Activated CD4-positive, CD25-positive, alpha-beta regulatory T cell treated with anti-CD3 and anti-CD28 coated beads, Interleukin-2, amount 50 U/mL, for 16 hours (primary cell): ENCODE measurements around the gene GNMT.
"Not testable (repeated sequence)": the region's sequence is repeated elsewhere in the genome, so short reads cannot be mapped to it uniquely, and the experiment has no call there.

ENCODE experiments used
- DNase-seq: peaks from one replicate; pipeline ENCODE4 v3.0.0-alpha.2; 2020; ENCODE audit warnings: low read depth, low spot score

Gene GNMT

DNA sequence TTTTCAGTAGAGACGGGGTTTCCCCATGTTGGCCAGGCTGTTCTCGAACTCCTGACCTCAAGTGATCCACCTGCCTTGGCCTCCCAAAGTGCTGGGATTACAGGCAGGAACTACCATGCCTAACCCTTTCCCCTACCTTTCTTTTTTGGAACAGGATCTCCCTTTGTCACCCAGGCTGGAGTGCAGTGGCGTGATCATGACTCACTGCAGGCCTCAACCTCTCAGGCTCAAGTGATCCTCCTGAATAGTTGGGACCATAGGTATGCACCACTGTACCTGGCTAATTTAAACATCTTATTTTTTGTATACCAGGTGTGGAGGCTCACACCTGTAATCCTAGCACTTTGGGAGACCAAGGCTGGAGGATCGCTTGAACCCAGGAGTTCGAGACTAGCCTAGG lies 19.2 kb upstream of the GNMT start:
- DNase-seq = not testable (repeated sequence)

DNA sequence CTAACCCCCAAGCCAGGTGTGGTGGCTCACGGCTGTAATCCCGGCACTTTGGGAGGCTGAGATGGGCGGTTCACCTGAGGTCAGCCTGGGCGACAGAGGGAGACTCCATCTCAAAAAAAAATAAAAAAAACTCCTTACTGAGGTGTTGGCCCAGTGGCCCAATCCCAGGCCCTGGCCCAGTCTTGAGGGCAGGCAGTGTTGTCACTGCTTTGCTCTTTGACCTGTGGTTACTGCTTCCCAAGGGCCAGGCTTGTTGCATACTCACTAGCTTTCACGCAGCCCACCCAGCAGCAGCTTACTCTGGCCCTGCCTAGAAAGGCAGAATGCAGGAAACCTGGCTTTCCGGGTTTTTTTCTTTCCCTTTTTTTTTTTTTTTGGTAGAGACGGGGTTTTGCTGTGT lies 18.1 kb upstream of the GNMT start:
- no peak for DNase-seq

DNA sequence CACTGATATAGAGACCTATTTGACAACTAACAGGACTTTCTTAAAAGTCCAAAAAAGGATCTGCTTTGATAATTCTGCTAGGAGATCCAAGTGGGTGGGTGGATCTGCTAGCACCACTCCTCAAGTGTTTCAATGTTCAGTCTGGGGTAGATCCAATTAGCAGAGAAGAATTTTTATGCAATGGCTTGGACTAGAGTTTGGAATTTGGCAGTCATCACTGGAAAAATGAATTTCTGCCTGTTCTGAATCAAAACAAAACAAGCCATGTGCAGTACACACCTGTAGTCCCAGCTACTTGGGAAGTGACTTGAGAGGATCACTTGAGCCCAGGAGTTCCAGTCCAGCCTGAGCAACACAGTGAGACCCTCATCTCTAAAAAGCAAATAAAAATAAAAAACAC lies 12.6 kb upstream of the GNMT start:
- no peak for DNase-seq

DNA sequence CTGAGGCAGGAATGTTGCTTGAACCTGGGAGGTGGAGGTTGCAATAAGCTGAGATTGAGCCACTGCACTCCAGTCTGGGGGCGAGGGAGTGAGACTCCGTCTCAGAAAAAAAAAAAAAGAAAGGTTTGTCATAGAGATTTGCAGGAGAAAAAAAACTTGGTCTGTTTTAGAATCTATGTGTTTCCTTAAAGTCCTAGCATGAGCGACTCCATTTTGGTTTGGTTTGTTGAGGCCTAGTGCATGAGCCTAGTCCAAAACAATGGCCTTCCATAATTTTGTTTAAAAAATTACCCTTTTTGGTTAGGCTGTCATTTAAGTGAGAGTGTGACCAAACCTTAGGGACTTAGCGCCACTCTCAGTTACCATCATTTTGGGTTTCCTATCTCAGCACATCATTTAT lies 8.2 kb upstream of the GNMT start:
- DNase-seq = no peak

DNA sequence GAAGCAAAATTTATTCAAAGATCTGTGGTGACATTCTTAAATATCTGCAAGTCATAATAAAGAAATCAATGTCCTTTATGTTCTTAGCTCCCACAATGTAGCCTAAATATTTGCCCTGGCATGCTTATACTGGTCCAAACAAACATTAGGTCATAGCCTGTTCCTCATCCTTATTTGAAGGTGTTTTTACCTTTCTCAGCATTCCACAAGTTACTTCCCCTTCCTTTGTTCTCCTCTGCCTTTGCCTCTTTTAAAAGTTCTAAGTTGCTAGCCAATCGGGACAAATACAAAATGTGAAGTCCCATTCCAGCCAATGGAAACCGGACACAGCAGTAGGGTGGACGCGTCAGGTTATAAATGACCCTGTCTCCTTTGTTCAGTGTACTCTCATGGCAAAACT lies 6.1 kb upstream of the GNMT start:
- not testable (repeated sequence) for DNase-seq

DNA sequence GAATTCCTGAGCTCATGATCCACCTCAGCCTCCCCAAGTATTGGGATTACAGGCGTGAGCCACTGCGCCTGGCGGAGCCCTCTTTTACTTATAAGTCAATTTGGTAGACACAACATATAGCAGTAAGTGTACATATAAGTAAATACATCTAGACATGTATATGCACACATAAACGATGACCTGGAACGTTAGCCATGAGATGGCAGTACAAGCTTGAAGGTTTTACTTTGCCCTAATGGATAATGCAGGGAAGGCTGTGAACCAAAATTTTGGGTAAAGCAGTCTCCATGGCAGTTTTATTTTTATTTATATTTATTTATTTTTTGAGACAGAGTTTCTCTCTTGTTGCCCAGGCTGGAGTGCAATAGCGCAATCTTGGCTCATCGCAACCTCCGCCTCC lies 2.4 kb upstream of the GNMT start:
- DNase-seq = no peak

DNA sequence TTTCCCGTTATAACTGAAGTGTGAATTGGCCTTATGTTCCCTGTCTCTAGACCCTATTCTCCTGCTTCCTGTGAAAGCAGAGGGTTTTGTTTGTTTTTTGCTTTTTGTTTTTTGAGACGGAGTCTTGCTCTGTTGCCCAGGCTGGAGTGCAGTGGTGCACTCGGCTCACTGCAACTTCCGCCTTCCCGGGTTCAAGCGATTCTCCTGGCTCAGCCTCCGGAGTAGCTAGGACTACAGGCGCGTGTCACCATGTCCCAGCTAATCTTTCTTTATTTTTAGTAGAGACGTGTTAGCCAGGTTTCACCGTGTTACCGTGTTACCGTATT lies 674 bp upstream of the GNMT start:
- DNase-seq = no peak

DNA sequence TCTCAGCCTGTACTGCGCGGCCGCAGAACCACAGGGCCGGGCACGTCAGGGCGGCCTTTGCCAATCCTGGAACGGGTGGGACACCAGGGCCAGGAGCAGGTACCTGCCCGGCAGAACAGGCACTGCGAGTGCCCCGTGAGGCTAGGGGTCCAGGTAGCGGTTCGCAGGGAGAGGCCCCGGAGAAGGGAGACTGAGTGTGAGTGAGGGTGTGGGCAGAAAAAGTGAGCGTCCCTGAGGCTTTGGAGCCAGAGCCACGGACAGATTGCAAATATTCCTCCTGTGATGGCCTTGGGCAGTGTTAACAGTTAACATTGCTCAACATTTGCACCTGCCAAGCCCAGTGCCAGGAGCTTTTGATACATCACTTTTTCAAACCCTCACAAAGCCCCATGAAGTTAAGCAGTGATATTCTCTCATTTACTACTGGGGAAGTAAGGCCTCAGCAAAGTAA lies 491 bp downstream of the GNMT start:
- no peak for DNase-seq

DNA sequence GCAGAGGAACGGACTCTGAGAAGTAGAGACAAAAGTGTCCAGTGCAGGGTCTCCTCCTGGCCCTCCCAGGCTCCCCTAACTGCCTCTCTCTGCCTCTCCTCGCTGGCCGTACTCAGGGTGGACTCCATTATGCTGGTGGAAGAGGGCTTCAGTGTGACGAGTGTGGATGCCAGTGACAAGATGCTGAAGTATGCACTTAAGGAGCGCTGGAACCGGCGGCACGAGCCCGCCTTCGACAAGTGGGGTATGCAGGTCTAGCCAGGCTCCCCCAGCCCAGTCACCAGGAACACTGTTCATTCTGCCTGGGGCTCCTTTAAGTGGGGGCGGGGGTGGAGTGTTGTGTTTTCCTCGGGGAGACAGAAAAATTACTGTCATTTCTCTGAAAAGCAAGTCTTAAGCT lies 1.5 kb downstream of the GNMT start:
- DNase-seq = no peak

DNA sequence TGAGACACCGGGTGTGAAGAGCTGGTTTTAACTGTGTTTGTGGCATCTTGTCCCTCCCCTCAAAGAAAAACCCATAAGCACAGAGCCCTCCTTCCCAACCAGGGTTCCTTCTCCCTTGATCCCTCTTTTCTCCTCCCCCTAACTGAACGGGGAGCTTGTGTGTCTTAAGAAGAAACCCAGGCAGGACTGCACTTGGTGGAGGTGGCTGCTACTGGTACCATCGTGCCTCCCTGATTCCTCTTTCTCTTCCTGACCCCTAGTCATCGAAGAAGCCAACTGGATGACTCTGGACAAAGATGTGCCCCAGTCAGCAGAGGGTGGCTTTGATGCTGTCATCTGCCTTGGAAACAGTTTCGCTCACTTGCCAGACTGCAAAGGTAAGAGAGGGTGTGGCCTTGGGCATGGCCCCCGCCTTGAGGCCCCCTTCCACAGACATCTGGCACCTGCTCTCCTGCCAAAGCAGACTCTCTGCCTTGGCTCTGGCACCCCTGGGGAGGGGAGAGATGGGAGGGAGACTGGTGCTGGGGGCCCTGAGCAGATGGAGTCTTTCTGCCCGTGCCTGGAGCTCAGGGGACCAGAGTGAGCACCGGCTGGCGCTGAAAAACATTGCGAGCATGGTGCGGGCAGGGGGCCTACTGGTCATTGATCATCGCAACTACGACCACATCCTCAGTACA lies 2.1 kb downstream of the GNMT start:
- no peak for DNase-seq

DNA sequence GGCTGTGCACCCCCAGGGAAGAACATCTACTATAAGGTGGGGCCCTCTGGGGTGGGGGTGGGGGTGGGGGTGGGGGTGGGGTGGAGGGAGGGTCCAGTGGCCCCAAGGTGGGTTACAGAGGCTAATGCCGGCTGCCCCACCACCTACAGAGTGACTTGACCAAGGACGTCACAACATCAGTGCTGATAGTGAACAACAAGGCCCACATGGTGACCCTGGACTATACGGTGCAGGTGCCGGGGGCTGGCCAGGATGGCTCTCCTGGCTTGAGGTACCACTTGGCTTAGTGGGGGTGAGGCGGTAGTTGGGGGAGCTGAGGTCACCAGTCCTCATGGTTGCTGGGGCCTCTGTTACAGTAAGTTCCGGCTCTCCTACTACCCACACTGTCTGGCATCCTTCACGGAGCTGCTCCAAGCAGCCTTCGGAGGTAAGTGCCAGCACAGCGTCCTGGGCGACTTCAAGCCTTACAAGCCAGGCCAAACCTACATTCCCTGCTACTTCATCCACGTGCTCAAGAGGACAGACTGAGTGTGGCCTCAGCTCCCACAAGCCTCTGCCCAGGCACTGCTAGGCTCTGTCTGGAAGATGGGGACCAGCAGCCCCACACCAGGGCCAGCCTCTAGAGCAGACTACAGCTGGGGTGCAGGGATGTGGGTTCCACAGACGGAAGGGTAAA lies 2.8 kb downstream of the GNMT start:
- no peak for DNase-seq

DNA sequence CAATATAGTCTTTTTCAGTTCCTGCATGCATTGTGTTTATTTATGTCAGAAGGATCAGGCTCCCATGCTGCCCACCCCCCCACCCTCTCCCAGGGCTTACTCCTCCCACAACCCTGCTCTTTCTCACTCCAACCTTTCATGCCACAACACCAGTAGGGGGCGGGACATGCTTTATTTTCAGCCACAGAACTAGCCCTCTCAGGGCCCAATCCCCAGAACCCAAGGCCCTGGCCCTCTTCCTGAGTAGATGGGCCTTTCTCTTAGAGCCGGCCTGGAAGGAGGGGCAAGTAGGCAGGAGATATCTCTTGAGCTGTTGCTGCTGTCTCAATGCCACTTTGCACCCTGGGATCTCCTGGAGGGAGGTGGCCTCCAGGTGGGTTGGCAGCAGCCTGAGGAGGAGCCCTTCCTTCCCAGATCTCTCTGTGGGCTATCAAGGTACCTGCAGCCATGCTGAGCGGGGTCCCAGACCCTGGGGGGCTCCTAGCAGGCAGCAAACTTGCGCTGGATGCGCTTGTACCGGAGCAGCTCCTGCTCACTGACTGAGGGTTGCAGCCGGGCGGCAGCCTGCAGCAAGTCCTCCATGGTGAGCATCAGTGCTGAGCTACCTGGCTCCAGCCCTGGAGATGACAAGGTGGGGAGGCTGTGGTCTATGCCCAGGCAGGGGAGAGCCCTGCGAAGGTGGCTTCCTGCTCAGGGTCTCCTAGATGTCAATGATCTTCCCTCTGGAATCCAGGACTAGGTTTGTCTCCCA lies 3.5 kb downstream of the GNMT start:
- DNase-seq = no peak

DNA sequence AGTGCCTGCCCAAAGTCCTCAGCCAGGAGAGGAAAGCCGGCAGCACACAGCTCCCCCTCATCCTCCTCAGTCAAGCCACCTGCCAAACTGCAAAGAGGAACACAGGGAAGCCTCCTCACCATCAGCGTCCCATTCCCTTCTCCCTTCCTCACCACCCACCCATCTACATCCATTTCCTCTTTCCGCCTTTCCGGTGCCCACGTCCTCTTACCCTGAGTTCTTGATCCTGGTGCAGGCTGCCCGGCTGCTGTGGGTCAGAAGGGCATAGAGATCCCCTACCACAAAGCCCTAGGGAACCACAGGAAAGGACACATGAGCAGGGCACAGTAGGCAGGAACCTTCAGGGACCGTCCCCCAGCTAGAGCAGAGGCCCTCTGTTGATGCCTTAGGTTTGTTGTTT lies 6.0 kb downstream of the GNMT start:
- no peak for DNase-seq

DNA sequence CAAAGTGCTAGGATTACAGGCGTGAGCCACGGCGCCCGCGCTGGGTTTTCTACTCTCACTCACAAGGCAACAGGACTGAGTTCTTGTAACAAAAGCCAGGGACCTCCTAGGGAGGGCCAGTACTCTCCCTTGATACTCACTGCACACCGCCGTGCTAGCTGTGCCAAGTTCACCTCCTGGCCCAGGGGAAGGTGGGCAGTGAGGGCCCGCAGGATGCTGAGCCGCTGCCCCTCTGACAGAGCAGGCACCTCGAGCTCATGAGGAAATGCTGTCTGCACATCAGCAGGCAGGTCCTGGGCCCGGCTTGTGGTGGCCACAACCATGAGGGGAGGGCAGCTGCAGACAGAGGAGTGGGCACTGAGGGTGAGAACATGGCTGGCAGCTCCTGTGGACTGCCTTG lies 6.7 kb downstream of the GNMT start:
- DNase-seq = no peak

DNA sequence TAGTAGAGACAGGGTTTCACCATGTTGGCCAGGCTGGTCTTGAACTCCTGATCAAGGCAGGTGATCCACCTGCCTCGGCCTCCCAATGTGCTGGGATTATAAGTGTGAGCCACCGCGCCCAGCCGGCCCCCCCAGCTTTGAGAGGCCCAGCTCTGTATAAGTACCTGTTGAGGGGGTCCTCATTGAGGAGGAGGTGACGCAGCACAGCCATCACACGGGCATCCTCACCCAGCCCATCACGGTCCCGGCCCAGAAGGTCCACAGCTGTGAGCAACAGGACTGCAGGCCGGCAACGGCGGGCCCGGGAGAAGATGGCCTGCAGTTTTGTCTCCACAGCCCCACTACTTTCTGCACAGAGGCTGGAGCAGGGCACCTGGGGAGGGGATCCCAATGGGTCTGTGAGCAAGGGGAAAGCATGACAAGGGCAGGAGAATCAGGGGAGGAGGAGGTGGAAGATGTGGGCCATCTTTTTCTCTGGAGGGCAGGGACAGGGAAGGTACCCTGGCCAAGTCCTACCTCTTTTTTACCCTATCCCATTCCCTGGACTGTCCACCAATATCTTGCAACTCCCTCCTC lies 7.7 kb downstream of the GNMT start:
- no peak for DNase-seq

DNA sequence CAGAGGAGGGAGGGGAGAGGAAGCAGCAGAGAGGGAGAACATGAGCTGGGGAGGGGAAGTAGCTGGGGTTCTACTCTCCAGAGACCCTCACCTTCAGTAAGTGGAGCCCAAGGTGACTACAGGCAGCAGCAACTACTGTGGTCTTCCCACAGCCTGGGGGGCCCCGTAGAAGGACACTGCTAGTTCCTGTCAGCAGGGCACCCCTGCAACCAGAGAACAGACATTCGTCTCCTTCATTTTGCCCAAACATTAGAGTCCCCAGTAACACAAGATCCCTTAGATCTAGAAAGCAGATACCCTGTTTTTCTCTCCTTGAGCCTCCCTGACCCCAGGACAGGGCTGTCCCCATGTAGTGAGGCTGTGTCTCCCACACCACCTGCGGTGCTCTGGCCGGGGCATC lies 8.2 kb downstream of the GNMT start:
- DNase-seq = no peak

DNA sequence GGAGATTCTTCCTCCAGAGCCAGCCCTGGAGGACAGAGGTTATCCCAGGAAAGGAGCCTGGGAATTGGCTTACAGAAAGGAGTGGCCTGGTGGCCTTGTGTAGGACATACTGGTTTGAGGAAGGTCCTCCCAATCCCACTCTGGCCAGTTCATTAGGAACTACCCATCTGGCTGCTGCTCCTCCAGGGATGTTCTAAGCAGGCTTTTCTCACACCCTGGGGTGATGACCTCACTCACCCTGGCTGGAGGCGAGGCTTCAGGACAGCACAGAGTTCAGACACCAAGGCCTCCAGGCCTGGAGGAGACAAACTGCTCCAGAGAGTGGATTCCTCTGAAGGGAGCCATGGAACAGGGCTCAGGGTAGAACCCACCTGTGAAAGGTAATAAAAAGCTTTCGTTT lies 8.9 kb downstream of the GNMT start:
- DNase-seq = no peak

DNA sequence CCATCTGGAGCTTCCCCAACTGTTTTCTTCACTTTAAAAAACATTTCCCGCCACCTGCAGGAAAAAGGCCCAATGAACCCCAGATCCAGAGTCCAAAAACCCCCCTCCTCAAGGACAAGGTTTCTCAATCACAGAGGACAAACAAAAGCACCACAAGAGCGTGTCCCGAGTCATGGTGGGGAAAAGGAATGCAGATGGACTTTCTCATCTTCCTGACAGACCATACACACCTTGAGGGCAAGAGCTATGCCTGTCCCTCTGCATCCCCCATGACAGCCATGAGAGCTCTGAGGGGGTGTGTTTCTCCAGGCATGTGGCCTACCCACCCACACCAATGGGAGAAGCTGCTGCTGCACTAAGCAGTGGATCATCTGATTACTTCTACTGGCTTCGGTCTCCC lies 9.4 kb downstream of the GNMT start:
- no peak for DNase-seq

DNA sequence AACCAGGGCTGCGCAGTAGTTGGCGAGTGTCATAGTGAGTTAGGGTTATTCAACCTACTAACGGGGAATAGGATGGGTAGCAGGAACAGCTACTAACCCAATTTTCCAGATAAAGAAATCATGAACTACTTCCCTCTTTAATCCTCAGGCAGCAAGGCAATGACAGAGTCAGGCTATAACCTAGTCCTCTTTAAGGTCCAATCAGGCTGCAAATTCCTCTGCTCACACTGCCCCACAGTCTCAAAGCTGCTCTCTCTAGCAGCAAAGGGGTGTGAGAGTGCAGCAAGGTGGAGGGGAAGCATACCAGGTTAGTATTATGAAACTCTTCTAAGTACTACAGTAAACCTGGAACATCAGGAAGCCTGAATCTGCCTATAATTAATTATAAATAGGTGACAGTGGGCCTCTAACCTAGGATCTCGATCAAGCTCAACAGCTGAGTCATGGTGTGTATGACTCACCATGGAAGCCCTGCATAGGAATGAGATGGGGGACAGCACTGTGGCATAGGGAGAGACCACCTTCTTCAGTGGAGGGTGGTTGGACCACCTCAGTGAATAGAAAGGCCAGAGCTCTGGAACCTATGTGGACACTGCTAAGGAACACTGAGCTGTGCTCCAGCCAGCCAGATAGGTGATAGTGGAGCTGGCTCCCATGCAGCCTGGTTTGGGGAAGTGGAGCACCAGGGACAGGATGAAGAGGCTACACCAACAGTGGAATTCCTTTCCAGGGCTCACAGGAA lies 10.5 kb downstream of the GNMT start:
- DNase-seq = no peak

DNA sequence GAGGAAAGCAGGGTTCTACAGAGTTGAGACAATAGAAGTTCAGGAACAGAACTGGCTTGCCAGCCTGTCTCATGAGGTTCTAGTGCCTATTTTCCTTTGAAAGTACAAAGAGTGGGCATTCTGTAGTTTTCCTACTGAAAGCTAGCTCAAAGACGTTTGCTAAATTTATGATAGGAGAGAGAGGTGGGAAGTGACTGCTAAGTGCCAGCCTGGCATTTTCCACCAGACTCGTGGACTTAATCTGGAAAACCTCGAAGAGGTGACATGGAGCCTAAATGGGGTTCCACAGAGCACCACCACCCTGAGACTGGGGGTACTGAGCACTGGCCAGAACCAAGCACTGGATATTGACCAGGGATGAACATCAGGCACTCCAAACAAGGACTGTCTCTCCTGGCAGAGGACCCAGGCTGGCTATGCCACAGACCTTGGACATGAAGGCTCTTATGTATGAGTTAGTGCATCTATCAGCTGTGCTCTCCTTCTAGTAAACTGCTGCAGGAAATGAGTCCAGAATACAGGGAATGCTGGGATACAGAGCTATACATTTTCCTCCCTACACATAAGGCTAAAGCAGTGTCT lies 11.3 kb downstream of the GNMT start:
- no peak for DNase-seq

DNA sequence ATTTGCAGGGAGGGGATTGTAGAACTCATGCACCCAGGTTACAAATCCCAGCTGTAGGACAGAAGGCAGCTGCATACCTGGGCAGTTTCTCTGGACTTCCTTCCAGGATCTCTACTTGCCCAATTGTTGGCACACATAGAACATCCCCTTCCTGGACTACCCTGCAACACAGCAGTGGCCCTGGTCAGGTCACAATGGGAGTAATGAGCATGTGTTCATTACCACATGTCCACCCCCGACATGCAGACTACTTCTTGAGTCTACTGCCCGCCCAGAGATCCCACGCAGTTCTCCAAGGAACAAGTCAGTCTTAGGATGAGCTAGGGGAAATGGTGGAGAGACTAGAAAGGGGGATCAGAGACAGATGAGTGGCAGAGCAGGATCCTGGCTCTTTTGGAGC lies 13.4 kb downstream of the GNMT start:
- DNase-seq = no peak
